HCT116 (cell line): ENCODE results near the gene SLC4A2. TPM values are rescaled to one million over a fixed set of nuclear protein-coding genes. Genes with fewer than 3 reads are reported as not detected.

Source experiments
- total RNA-seq: library from RNA; stranded (reverse); gene quantifications from one replicate; pipeline ENCODE4 v1.2.1, GENCODE V29; 2021; ENCODE audit not compliant: unreplicated experiment

The SLC4A2 gene
- total RNA-seq, 1 experiment from 2014 or later, result 240 TPM

Other genes starting within 250 kb of the SLC4A2 start
- 0.37 TPM for gene AOC1, start 207.1 kb upstream of the SLC4A2 start, total RNA-seq
- gene KCNH2, start 81.3 kb upstream of the SLC4A2 start, total RNA-seq, result 9.7 TPM
- 35.8 TPM for gene NOS3, start 68.6 kb upstream of the SLC4A2 start, total RNA-seq
- 2.1 TPM for gene ATG9B, start 35.1 kb upstream of the SLC4A2 start, total RNA-seq
- 55.2 TPM for gene ABCB8, start 31.1 kb upstream of the SLC4A2 start, total RNA-seq
- 4.4 TPM for gene ASIC3, start 11.1 kb upstream of the SLC4A2 start, total RNA-seq
- 19.8 TPM for gene CDK5, start 1.7 kb upstream of the SLC4A2 start, total RNA-seq
- 86.4 TPM for gene FASTK, start 21.2 kb downstream of the SLC4A2 start, total RNA-seq
- 75.8 TPM for gene TMUB1, start 23.9 kb downstream of the SLC4A2 start, total RNA-seq
- 126 TPM for gene AGAP3, start 26.9 kb downstream of the SLC4A2 start, total RNA-seq
- 0.86 TPM for gene GBX1, start 108.1 kb downstream of the SLC4A2 start, total RNA-seq
- gene ASB10, start 127.7 kb downstream of the SLC4A2 start, total RNA-seq, result not detected
- gene H2BK1, start 150.9 kb downstream of the SLC4A2 start, total RNA-seq, result 0.69 TPM
- gene ABCF2, start 167.6 kb downstream of the SLC4A2 start, total RNA-seq, result 63.7 TPM
- 19.5 TPM for gene CHPF2, start 172.9 kb downstream of the SLC4A2 start, total RNA-seq
- 30.3 TPM for gene SMARCD3, start 189.1 kb downstream of the SLC4A2 start, total RNA-seq